IMR-90 (cell line): ENCODE results near the gene IMPG2. TPM values are rescaled to one million over a fixed set of nuclear protein-coding genes. Genes with fewer than 3 reads are reported as not detected.

Experiments used
- ATAC-seq: fragments of 200-7000 bp; cut with Tn5 transposase; 2 replicates; pipeline ENCODE4 v1.9.1; 2020; ENCODE audit warnings: low read depth, mild to moderate bottlenecking, moderate library complexity
- BruUV-seq: library from RNA; stranded (reverse); fragments of 400-500 nt; replicated peaks from 2 replicates; lab custom pipeline; 2021; lab: Mats Ljungman, UMichigan
- CTCF ChIA-PET: fragments of 300-600 bp; formaldehyde crosslinking; extraction: SDS; loops from one replicate; lab custom pipeline; 2021; ENCODE audit warnings: antibody characterized with exemption; lab: Yijun Ruan, JAX
- POLR2A ChIA-PET: fragments of 300-600 bp; sonication (Branson Sonifier 250); formaldehyde crosslinking; loops from one replicate; lab custom pipeline; 2022; ENCODE audit warnings: antibody characterized with exemption; ENCODE audit not compliant: unreplicated experiment; lab: Charles Lee
- DNase-seq: peaks from one replicate; pipeline ENCODE4 v3.0.0; 2013
- H2AFZ ChIP-seq: replicated peaks from 2 replicates; pipeline ENCODE3; 2013; ENCODE audit warnings: low read length, mild to moderate bottlenecking; ENCODE audit not compliant: poor library complexity
- H2AK5ac ChIP-seq: 2 replicates; pipeline ENCODE4 v1.6.1; 2013; ENCODE audit warnings: low read depth, low read length, inconsistent platforms
- H2AK9ac ChIP-seq: replicated peaks from 2 replicates; pipeline ENCODE3; 2013; ENCODE audit warnings: mild to moderate bottlenecking, low read depth, low read length, moderate library complexity; ENCODE audit not compliant: poor library complexity
- H2BK120ac ChIP-seq: 2 replicates; pipeline ENCODE4 v1.6.1; 2013; ENCODE audit warnings: low read depth, low read length, inconsistent platforms
- H2BK15ac ChIP-seq: 3 replicates; pipeline ENCODE4 v1.6.1; 2013; ENCODE audit warnings: low read depth, low read length, inconsistent platforms
- H2BK20ac ChIP-seq: 2 replicates; pipeline ENCODE4 v1.6.1; 2013; ENCODE audit warnings: low read depth, mild to moderate bottlenecking, inconsistent platforms, low read length, moderate library complexity
- H2BK5ac ChIP-seq: 2 replicates; pipeline ENCODE4 v1.6.1; 2013; ENCODE audit warnings: mild to moderate bottlenecking, low read depth, low read length, inconsistent platforms; ENCODE audit not compliant: poor library complexity, severe bottlenecking
- H3K14ac ChIP-seq: replicated peaks from 2 replicates; pipeline ENCODE4 v1.6.1; 2013; ENCODE audit warnings: low read depth, low read length, inconsistent platforms
- H3K18ac ChIP-seq: 2 replicates; pipeline ENCODE4 v1.6.1; 2013; ENCODE audit warnings: low read depth, low read length, control low read depth
- H3K23ac ChIP-seq: 2 replicates; pipeline ENCODE4 v1.6.1; 2013; ENCODE audit warnings: low read depth, low read length, inconsistent platforms
- H3K27ac ChIP-seq: 2 replicates; pipeline ENCODE4 v1.5.1; 2013; ENCODE audit warnings: mild to moderate bottlenecking, control low read depth, low read length; ENCODE audit not compliant: insufficient read depth
- H3K27me3 ChIP-seq: 2 replicates; pipeline ENCODE4 v1.6.1; 2013; ENCODE audit warnings: low read length; ENCODE audit not compliant: control insufficient read depth, insufficient read depth
- H3K36me3 ChIP-seq: 2 replicates; pipeline ENCODE4 v1.6.1; 2013; ENCODE audit warnings: low read length, mixed read lengths; ENCODE audit not compliant: control insufficient read depth, insufficient read depth
- H3K4ac ChIP-seq: 2 replicates; pipeline ENCODE4 v1.6.1; 2013; ENCODE audit warnings: low read depth, low read length, inconsistent platforms
- H3K4me1 ChIP-seq: 2 replicates; pipeline ENCODE4 v1.6.1; 2013; ENCODE audit warnings: low read length, mixed read lengths; ENCODE audit not compliant: control insufficient read depth, insufficient read depth
- H3K4me2 ChIP-seq: 2 replicates; pipeline ENCODE4 v1.6.1; 2013; ENCODE audit warnings: low read depth, mild to moderate bottlenecking, control low read depth, low read length, moderate library complexity
- H3K4me3 ChIP-seq: 2 replicates; pipeline ENCODE4 v1.5.1; 2013; ENCODE audit warnings: low read depth, mild to moderate bottlenecking, control low read depth, low read length, moderate library complexity; ENCODE audit not compliant: insufficient read depth
- H3K56ac ChIP-seq: 2 replicates; pipeline ENCODE4 v1.6.1; 2013; ENCODE audit warnings: low read length, inconsistent platforms; ENCODE audit not compliant: insufficient read depth; ENCODE audit errors: extremely low read depth
- H3K79me1 ChIP-seq, 2 experiments: 2 replicates each; pipeline ENCODE4 v1.6.1; 2013; ENCODE audit warnings: low read length in 2 of 2, inconsistent platforms in 1 of 2, low read depth in 1 of 2
- H3K9ac ChIP-seq: 2 replicates; pipeline ENCODE4 v1.6.1; 2013; ENCODE audit warnings: low read depth, low read length, control low read depth
- H3K9me1 ChIP-seq: 2 replicates; pipeline ENCODE4 v1.6.1; 2013; ENCODE audit warnings: low read length, inconsistent platforms; ENCODE audit not compliant: insufficient read depth
- H3K9me3 ChIP-seq: 2 replicates; pipeline ENCODE4 v1.6.1; 2013; ENCODE audit warnings: low read length; ENCODE audit not compliant: control insufficient read depth, insufficient read depth
- H4K20me1 ChIP-seq: 2 replicates; pipeline ENCODE4 v1.6.1; 2013; ENCODE audit warnings: low read length, inconsistent platforms; ENCODE audit not compliant: insufficient read depth
- H4K5ac ChIP-seq: 2 replicates; pipeline ENCODE4 v1.6.1; 2013; ENCODE audit warnings: mild to moderate bottlenecking, low read depth, low read length, control low read depth
- H4K8ac ChIP-seq, 2 experiments: 2 replicates each; pipeline ENCODE4 v1.6.1; 2013; ENCODE audit warnings: low read depth in 2 of 2, low read length in 2 of 2, control low read depth in 1 of 2, inconsistent platforms in 1 of 2
- H4K91ac ChIP-seq: 2 replicates; pipeline ENCODE4 v1.6.1; 2013; ENCODE audit warnings: low read depth, low read length, inconsistent platforms; ENCODE audit not compliant: insufficient read depth
- BHLHE40 ChIP-seq: fragments of 150-350 bp; IDR thresholded peaks from 2 replicates; pipeline ENCODE4 v1.6.1; 2016; ENCODE audit warnings: mild to moderate bottlenecking, low read depth, low read length
- CEBPB ChIP-seq: IDR thresholded peaks from 2 replicates; pipeline ENCODE4 v1.6.1; 2012; ENCODE audit warnings: low read depth, low read length, improper control_type of control experiment
- CHD1 ChIP-seq: IDR thresholded peaks from 2 replicates; pipeline ENCODE4 v1.6.1; 2012; ENCODE audit warnings: low read depth, low read length, improper control_type of control experiment
- FOS ChIP-seq: fragments of 150-350 bp; IDR thresholded peaks from 2 replicates; pipeline ENCODE4 v1.6.1; 2016; ENCODE audit warnings: low read depth, low read length
- MAFK ChIP-seq: IDR thresholded peaks from 2 replicates; pipeline ENCODE4 v1.6.1; 2012; ENCODE audit warnings: low read depth, low read length, improper control_type of control experiment
- MAZ ChIP-seq: IDR thresholded peaks from 2 replicates; pipeline ENCODE4 v1.6.1; 2012; ENCODE audit warnings: low read depth, mild to moderate bottlenecking, low read length, improper control_type of control experiment, moderate library complexity, borderline replicate concordance
- MXI1 ChIP-seq: IDR thresholded peaks from 2 replicates; pipeline ENCODE4 v1.6.1; 2012; ENCODE audit warnings: low read depth, mild to moderate bottlenecking, low read length, moderate library complexity, borderline replicate concordance
- NFE2L2 ChIP-seq: fragments of 150-350 bp; IDR thresholded peaks from 2 replicates; pipeline ENCODE4 v1.6.1; 2016; ENCODE audit warnings: low read depth, mild to moderate bottlenecking, low read length
- POLR2A ChIP-seq: IDR thresholded peaks from 2 replicates; pipeline ENCODE4 v1.6.1; 2012; ENCODE audit warnings: mild to moderate bottlenecking, low read depth, low read length
- RAD21 ChIP-seq: IDR thresholded peaks from 2 replicates; pipeline ENCODE4 v1.6.1; 2012; ENCODE audit warnings: low read length, improper control_type of control experiment
- RCOR1 ChIP-seq: IDR thresholded peaks from 2 replicates; pipeline ENCODE4 v1.6.1; 2012; ENCODE audit warnings: mild to moderate bottlenecking, low read length, improper control_type of control experiment; ENCODE audit not compliant: insufficient replicate concordance
- RFX5 ChIP-seq: IDR thresholded peaks from 2 replicates; pipeline ENCODE4 v1.8.0; 2012; ENCODE audit warnings: low read depth, mild to moderate bottlenecking, low read length, moderate library complexity
- SMC3 ChIP-seq: fragments of 150-350 bp; IDR thresholded peaks from 2 replicates; pipeline ENCODE4 v1.6.1; 2016; ENCODE audit warnings: low read depth, mild to moderate bottlenecking, antibody characterized with exemption, low read length, moderate library complexity
- WGBS, 2 experiments: methylation state at CpG; one replicate each; pipeline versions ENCODE4 v1.1.5 to v1.1.7; 2013; ENCODE audit warnings: missing lambda C conversion rate in 2 of 2; ENCODE audit not compliant: insufficient read length in 1 of 2; ENCODE audit errors: extremely low coverage in 2 of 2; 5-methylcytosine and 5-hydroxymethylcytosine counted together
- dilution Hi-C: fragments of 300-500 bp; cut with HindIII; formaldehyde crosslinking; loops from one replicate; pipeline ENCODE4 v1.14.3; 2018; ENCODE audit warnings: low sequenced_read_pairs; ENCODE audit not compliant: unreplicated experiment
- in situ Hi-C: fragments of 300-500 bp; cut with MboI; formaldehyde crosslinking; loops from 3 replicates; pipeline ENCODE4 v1.14.3; 2019; ENCODE audit warnings: low sequenced_read_pairs, inconsistent platforms, mixed read lengths
- intact Hi-C: fragments of 100-400 bp; cut with micrococcal nuclease; formaldehyde crosslinking; loops from 2 replicates; pipeline ENCODE4 v1.10.0; 2022
- polyA plus RNA-seq, 3 experiments: library from polyadenylated mRNA; depleted of rRNA; stranded (reverse); fragments of >200 nt; gene quantifications; 2 replicates each; pipeline ENCODE4 v1.2.3, GENCODE V29; 2012; ENCODE audit warnings: low replicate concordance in 1 of 3
- total RNA-seq: library from RNA; depleted of rRNA; stranded (reverse); fragments of >200 nt; gene quantifications from 2 replicates; pipeline ENCODE4 v1.2.3, GENCODE V29; 2012
- TF ChIP-seq, protein P1 (sequence below): fragments of 150-350 bp; IDR thresholded peaks from 2 replicates; pipeline ENCODE4 v1.6.1; 2016; ENCODE audit warnings: low read depth, mild to moderate bottlenecking, low read length, moderate library complexity, borderline replicate concordance
- TF ChIP-seq, protein P2 (sequence below): conservative IDR thresholded peaks from 2 replicates; pipeline ENCODE4 v1.5.1; 2012; ENCODE audit warnings: mild to moderate bottlenecking, low read depth, low read length, improper control_type of control experiment
- TF ChIP-seq, protein P3 (sequence below): fragments of 150-350 bp; IDR thresholded peaks from 2 replicates; pipeline ENCODE4 v1.6.1; 2017; ENCODE audit warnings: mild to moderate bottlenecking, antibody characterized with exemption, low read length, low read depth

Gene IMPG2
- total and polyA plus RNA-seq, 2 of the 4 experiments (the other 2 are of a cell fraction): 0.10 to 0.18 TPM

DNA sequence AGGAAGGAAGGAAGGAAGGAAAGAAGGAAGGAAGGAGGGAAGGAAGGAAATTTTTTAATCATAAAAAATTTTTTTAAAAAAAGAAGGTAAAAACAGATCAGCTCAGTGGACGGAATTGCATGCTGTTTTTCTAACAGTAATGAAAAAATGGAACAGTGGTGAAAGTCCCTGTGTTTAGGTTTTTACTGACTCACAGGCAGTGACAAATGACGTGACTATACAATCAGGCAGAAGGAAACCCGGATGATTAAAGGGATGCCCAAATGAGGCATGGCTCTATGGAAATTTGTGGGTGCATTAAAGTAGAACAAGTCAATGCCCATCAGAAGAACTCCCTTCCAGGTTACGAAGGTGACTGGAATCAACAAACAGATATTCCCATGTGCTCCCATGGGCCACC is 135.0 kb downstream of the IMPG2 start:
- ChIA-PET POLR2A (no interaction called here), CTCF (no interaction called here)
- in situ Hi-C loops: no loop called here
- Histone ChIP-seq H2AFZ (no peak overlapping the region), H2AK9ac (no peak overlapping the region), H3K27ac (no peak overlapping the region), H3K4ac (0 out of 2 replicates have a peak overlapping the region, but pooled peaks have one; percentile 24), H4K8ac (0 out of 4 replicates have a peak overlapping the region, but pooled peaks of 1 of the 2 experiments have one; percentile 23), H4K91ac (no peak overlapping the region; the same call in 1 of the 2 replicates), H3K36me3 (no peaks in the 10 kb centered on the region), H3K4me2 (no peak overlapping the region), H3K79me1 (no peaks in the 10 kb centered on the region), H2BK20ac (no peak overlapping the region), H3K4me1 (peaks cover 3% of the 10 kb centered on the region; the same call in 1 of the 2 replicates), H4K5ac (no peak overlapping the region), H3K9ac (no peak overlapping the region), H3K4me3 (no peak overlapping the region), H4K20me1 (no peaks in the 10 kb centered on the region), H2BK15ac (peak overlapping the region; percentile 83; the same call in 1 of the 3 replicates), H2BK120ac (no peak overlapping the region), H3K9me1 (no peaks in the 10 kb centered on the region; the same call in 1 of the 2 replicates), H3K27me3 (no peaks in the 10 kb centered on the region), H3K14ac (no peak overlapping the region), H3K18ac (no peak overlapping the region), H3K56ac (no peak overlapping the region), H2BK5ac (no peak overlapping the region), H3K9me3 (no peaks in the 10 kb centered on the region; the same call in 1 of the 2 replicates), H3K23ac (no peak overlapping the region), H2AK5ac (0 out of 2 replicates have a peak overlapping the region, but pooled peaks have one; percentile 37)
- no peak for TF ChIP-seq MAZ
- no peak for TF ChIP-seq RCOR1
- TF ChIP-seq, protein P1, sequence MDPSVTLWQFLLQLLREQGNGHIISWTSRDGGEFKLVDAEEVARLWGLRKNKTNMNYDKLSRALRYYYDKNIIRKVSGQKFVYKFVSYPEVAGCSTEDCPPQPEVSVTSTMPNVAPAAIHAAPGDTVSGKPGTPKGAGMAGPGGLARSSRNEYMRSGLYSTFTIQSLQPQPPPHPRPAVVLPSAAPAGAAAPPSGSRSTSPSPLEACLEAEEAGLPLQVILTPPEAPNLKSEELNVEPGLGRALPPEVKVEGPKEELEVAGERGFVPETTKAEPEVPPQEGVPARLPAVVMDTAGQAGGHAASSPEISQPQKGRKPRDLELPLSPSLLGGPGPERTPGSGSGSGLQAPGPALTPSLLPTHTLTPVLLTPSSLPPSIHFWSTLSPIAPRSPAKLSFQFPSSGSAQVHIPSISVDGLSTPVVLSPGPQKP: no peak
- no peak for TF ChIP-seq POLR2A
- no peak for TF ChIP-seq MAFK
- TF ChIP-seq MXI1: no peak
- no peak for TF ChIP-seq RFX5
- no peak for TF ChIP-seq NFE2L2
- TF ChIP-seq, protein P2, sequence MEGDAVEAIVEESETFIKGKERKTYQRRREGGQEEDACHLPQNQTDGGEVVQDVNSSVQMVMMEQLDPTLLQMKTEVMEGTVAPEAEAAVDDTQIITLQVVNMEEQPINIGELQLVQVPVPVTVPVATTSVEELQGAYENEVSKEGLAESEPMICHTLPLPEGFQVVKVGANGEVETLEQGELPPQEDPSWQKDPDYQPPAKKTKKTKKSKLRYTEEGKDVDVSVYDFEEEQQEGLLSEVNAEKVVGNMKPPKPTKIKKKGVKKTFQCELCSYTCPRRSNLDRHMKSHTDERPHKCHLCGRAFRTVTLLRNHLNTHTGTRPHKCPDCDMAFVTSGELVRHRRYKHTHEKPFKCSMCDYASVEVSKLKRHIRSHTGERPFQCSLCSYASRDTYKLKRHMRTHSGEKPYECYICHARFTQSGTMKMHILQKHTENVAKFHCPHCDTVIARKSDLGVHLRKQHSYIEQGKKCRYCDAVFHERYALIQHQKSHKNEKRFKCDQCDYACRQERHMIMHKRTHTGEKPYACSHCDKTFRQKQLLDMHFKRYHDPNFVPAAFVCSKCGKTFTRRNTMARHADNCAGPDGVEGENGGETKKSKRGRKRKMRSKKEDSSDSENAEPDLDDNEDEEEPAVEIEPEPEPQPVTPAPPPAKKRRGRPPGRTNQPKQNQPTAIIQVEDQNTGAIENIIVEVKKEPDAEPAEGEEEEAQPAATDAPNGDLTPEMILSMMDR: no peak
- TF ChIP-seq FOS: no peak
- TF ChIP-seq BHLHE40: no peak
- no peak for TF ChIP-seq RAD21
- no peak for TF ChIP-seq CHD1
- TF ChIP-seq, protein P3, sequence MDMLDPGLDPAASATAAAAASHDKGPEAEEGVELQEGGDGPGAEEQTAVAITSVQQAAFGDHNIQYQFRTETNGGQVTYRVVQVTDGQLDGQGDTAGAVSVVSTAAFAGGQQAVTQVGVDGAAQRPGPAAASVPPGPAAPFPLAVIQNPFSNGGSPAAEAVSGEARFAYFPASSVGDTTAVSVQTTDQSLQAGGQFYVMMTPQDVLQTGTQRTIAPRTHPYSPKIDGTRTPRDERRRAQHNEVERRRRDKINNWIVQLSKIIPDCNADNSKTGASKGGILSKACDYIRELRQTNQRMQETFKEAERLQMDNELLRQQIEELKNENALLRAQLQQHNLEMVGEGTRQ: no peak
- no peak for TF ChIP-seq CEBPB
- no peak for TF ChIP-seq SMC3
- ATAC-seq (peak; percentile 47), DNase-seq (peak; percentile 53)
- whole genome bisulfite sequencing, 2 experiments: 72% methylated on average over 2 of the region's 4 CpGs; no CpG with 5 or more reads in 1 of the 2 experiments
- dilution Hi-C loops: no loop called here
- intact Hi-C loops: no loop called here
- no TSS peak for BruUV-seq
